Ureter (tissue), 1 donor: Measurements from ENCODE around the gene ZNF716. TPM values are rescaled to one million over a fixed set of nuclear protein-coding genes. Genes with fewer than 3 reads are reported as not detected.
"Not testable (repeated sequence)": the region's sequence is repeated elsewhere in the genome, so short reads cannot be mapped to it uniquely, and the experiment has no call there.

Source experiments
- DNase-seq: peaks from one replicate; pipeline ENCODE4 v3.0.0-alpha.2; 2020; ENCODE audit warnings: low spot score
- total RNA-seq: library from RNA; stranded (reverse); gene quantifications from one replicate; pipeline ENCODE4 v1.2.4, GENCODE V29; 2023
- donor health status: DM: yes; HTN: yes; CAD: no.

Gene ZNF716
- total RNA-seq = not detected

DNA sequence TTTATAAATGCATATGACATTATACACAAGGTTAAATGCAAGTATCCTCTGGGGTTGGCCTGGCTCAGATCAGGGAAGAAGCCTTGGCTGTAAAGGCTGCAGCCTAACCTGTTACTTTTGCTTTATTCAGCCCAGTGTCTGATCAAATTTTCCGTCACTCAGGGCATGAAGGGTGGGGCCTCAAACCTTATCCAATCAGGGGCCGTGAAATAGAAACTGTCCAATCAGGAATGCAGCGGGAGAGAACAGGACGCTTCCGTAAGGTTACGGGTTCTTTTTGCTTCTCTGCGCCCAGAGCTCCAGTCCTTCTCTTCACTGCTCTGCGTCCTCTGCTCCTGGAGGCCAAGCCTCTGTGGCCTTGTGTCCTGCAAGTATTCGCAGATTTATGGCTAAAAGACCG lies at the start of gene ZNF716:
Gene ZNF716 (plus strand): TSS at position 274 of the 400 bp plus-strand sequence. CDS start 112 bp downstream, at position 386.
- no peak for DNase-seq

DNA sequence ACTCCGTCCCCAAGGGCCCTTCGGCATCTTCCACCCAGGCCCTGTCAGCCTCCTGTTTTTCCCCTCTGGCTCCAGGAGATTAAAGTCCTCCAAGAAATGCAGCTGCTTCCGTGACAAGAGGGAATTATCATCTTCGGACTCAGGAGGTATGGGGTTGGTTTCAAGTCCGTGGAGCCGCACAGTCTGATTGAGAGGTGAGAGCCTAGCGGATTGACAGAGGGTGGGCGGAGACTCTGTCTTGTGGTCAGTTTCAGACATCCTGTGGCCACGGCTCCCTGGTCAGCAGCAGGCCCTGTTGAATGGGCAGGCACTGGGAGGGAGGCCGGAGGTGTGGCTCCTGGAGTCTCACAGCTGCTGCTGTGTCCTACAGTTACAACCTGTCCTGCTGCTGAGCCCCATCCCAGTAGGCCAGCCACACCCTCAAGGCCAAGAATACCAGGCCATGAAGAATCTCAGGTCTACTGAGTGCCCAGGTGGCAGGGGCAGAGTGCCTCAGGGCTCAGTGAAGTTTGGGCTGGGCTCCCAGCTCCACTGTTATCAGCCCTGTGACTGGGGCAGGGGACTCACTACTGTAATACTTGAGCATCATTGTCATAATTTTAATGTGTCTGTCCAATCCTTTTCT lies 49.3 kb upstream of the ZNF716 start:
- no peak for DNase-seq

DNA sequence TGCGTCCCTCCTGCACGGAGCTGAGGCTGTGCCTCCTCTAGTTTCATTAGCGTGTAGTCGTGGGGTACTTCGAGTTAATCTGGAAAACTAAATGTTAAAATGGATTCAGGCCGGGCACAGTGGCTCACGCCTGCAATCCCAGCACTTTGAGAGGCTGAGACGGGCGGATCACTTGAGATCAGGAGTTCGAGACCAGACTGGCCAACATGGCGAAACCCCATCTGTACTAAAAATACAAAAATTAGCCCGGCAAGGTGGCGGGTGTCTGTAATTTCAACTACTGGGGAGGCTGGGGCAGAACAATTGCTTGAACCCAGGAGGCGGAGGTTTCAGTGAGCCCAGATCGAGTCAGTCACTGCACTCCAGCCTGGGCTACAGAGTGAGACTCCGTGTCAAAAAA lies 46.9 kb upstream of the ZNF716 start:
- not testable (repeated sequence) for DNase-seq

DNA sequence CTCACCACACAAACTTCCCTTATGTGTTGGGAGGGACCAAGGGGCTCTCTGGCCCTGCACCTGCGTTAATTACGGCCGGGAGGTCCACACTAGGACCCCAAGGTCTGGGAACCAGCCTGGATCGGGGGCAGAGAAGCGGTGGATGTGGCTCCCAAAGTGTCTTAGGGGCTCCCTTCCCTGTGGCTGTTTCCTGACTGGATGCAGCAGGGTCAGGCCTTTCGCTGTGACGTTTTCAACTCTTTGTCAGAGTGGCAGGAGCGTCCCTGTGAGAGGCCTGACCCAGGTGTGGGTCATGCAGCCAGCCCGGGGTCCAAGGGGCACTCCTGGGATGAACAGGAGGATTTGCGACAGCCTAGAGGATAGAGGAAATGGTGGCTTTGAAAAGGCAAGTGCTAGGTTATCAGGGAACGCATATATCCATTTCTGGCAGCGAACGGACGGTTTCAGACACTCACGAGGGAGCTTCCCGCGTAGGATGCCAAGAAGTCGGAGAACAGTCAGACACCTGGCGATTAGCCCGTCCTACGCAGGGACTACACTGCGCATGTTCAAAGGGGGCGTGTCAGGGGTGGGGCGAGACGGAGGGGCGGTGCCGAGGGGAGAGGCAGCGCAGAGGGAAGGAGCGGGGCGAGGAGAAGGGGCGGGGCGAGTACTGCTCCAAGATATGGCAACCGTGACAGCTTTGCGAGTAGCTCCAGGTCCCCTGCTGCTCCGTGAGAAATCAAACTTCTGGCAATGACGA lies 46.2 kb upstream of the ZNF716 start:
- no peak for DNase-seq

DNA sequence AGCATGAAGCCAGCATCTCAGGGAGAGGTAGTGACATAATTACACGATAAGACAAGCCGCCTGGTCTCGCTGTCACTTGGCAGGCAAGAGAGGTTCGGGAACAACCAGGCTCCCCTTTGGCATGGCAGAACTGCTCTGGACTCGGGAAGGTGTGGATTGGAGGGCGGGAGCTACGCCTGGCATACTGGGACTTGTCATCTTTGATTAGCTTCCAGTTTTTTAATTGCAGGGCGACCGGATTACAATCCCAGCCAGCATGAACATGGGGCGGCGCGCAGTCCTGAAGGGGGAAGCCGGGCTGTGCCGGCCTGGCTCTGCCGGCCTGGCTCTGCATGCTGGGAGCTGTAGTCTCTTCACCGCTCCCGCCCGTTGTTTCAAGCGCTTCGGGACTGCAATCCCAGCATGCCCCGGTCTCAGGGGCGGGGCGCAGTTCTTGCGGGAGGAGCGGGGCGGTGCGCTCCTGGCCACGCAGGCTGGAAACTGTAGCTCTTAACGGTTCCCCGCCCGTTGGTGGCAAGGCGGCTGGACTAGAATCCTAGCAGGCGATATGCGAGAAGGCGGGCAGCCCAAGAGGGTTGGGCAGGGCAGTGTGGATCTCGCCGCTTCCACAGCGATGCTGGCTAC lies 45.5 kb upstream of the ZNF716 start:
- DNase-seq = no peak

DNA sequence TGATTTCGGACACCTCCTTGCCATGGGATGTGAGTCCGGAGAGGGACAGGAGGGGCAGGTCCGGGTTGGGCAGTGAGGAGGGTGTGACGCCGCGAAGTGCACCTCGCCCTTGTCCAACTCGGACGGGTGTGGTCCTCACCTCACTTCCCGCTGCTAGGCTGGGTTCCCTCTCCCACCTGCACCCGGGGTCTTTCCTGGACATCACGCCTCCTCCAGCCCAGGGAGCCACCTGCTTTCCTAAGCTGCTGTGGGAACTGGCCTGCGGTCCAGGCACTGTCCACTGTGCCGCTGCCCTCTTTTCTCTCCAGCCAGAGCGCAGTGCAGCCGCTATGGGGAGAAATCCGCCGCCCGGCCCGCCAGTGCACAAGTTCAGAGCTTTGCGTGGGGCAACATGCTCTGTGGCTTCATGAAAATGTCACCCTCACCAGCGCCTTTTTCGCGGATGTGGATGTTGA lies 45.0 kb upstream of the ZNF716 start:
- DNase-seq = no peak

DNA sequence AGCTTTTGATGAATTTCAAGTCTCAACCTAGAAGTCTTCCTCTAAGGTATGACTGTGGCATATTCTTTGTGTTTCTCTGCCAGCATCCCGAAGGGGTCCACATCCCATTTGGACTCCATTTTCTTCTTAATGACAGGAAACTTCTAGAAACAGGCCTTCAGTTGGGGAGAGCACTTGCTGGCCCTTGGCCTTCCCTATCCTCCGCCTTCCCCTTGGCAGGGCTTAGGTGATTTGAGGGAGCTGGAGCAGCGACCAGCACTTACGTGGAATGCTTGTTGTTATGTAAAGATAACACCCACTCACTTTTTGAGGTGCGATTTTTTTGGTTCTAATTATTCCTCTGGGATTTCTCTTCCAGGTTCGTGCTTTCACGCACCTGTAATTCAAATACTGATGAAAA lies 42.9 kb upstream of the ZNF716 start:
- DNase-seq = no peak

DNA sequence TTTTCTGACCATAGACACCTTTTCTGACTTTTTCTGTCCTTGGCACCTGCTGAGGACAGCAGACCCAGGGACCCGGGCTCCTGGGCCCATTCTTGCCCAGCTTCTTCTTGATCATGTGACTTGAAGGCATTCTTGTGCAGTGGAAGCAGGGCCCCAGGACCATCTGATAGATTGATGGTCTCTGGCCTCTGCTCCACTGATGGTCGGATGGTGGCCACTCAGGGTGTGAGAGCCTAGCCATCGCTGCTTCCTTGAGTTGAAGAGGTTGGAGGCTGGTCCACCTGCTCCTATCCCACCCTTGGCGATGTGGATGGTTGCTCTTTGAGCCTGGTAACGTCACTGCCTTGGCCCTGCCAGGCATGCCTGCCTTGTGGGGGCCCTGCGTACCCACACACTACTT lies 37.8 kb upstream of the ZNF716 start:
- DNase-seq = no peak

DNA sequence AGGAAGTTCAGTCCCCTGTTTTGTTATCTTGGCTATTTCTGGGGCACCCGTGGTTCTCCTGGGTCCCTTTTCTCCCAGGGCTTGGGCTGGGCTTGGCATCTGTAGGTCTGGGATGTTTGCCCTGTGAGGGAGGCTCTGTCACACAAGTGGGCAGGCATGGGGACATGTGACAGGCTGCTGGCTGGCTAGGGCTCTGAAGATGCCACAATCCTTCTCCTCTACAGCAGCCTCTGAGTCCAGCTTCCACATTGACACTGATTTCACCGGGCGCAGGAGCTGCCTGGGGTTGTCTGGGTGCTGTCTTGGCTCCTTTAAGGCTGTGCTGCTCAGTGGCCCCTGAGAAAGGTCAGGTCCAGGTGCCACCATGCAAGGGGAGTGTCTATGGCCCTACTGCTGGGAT lies 37.4 kb upstream of the ZNF716 start:
- no peak for DNase-seq

DNA sequence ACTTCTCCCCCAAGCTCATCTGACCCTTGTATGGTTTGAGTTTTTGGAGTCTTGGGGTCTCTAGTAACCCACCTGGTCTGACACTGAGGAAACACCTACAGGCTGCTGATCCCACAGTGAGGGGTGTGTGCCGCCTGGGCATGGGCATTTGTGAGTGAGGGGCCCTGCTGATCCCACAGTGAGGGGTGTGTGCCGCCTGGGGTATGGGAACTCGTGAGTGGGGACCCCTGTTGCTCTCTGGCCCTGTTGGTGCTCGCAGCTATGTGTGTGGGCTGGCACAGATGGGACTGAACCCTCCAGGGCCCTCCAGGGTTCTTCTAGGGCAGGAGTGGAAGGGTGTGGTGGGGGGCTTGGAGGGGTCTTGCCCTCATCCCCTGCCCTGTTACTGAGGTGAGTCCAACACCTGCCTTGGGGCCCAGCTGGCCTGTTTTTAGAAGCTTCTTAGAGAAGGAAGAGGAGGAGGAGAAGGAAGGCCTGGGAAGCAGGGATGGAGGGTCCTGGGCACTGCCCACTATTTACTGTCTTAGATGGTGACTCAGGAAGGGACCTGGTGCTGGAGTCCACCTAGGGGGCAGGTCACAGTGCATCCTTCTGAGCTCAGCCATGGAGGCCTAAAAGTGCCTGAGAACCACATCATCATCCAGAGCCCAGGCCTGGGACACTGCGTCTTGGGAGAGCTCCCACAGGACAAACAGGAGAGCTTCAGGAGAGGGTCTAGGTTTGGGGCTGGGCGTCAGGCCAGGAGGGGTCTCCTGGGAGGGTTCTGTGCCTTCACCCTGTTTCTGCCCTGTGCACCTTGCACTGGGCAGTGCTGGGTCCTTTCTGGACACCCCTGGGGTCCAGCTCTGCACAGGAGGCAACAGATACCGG lies 36.2 kb upstream of the ZNF716 start:
- no peak for DNase-seq

DNA sequence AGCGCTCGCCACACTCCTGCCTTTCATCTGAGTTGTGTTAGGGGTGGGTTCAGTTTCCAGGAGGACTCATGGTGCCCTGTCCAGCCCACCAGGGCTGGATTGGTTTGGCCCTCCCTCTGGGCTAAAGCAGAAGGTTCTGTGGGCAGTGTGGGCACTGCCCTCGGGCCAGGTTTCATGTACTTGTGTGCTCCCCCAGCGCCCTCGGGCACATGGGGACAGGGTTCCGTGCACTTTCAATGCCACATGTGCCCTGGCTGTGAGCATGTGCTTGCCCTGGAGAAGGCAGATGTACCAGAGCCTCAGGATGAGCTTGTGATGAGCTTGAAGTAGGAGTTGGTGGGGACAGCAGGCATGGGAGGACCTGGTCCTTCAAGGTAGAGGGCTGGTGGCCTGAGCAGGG lies 35.6 kb upstream of the ZNF716 start:
- no peak for DNase-seq

DNA sequence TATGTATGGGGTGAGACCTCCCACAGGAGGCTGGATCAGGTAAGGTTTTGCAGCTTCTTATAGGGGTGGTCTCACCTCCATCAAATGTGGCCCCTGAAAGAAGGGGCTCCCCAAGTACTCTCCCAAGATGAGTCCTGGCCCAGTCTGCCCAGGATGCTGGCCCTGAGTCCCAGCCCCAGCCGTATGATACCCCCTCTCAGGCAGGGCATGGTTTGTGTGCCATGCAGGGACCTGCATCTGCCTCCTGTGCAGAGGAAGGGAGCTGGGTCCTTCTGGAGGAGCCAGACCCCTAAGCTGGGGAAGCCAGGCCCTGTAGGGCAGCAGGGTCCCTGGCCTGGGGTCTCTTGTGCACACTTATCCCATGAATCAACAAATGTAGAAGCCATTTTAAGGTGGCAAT lies 35.1 kb upstream of the ZNF716 start:
- no peak for DNase-seq

DNA sequence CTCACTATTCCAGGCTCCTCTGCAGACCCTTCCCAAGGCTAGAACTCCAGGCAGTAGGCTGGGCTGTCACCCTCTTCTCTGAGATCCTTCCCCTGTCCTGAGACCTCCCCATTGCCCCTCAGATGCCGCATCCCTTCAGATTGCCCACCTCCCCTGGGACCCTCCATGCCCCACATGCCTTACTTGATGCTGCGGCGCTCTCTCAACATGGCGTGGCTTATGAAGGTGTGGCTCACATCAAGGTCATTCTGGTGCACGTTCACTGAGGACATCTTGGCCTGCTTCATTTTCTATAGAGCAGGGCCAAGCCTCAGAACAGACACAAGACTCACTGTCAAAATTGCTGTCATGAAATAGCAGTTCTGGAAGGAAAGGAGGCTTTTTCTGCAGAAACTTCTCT lies 34.7 kb upstream of the ZNF716 start:
- no peak for DNase-seq

DNA sequence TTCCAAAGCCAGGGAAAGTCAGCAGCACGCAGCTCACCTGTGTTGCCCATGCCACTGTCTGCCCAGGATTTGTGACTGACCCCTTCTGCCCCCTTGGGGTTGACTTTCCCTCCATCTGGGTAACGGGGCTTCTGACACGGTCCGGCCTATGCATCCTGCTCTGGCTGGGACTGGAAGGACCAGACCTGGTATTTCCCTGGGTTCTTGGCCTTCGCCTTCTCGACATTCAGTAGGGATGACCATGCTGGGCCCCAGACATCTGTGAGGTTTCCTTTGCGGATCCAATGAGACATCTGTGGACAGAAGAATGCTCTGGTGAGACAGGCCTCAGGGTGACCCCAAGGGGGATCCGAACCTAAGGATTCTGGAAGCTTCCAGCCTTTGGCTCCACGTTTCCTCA lies 34.2 kb upstream of the ZNF716 start:
- DNase-seq = no peak

DNA sequence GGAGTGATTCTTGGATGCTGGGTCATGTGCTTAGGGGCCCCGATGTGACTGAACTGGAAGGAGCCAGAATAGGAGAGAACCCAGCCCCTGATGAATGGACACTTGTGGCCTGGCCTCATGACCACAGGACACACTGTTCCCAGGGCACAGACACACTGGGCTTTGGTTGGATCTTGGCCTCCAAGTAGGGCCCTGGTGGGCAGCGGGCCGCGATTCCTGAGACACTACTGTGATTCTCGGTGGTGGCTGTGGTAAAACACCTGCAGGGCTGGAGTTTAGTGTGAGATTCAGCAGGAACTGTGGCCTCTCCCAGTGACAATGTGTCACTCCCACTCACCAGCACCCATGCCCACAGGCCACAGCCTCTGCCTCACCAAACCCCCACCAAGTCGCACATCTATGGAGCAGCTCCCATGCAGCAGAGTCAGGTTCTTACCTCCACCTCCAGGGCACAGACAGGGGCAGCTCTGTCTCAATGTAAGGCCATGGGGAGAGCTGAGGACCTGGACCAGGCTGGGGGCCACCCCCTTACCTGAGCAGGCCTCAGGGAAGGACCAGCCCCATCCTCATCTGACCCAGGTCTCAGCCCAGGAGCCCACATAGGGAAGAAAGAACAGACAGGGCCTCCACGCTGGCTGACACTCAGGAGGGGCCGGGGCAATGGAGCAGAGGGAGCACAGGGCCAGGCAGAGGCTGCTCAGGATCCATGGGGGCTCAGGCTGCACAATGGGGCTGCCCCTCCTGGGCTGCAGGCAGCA lies 33.2 kb upstream of the ZNF716 start:
- DNase-seq = no peak

DNA sequence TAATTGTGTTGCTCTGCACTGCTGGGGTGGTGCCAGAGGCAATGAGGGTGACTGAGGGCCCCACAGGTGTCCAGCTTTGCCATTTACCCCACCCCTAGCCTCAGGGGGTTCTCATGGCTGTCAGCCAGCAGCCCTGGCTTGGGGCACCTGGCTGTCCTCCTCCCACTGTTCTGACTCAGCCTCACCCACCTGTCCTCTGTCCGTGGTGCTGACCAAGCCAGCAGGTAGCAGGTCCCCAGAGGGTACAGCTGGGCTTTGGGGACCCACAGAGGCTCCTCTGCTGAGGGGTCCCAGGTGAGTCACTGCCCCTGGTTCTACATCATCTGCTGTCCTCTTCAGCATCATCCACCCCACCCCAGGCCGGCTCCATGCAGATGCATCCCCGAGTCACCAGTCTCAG lies 32.2 kb upstream of the ZNF716 start:
- DNase-seq = no peak

DNA sequence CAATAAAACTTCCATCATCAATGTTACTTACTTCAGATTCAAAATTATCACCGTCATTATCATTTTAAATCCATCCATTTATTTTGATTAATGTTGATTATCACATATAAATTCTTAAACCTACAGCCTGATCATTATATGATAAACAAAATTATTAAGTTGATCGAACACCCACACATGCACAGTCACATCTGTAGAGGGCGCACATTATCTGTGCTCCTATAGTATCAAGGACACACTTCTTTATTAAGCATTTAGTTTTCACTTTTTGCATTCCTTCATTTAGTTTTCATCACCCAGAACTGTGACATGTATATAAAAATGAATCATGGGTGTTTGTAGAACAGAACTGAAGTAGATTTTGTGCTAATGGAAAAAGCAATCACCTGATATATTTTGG lies 26.2 kb upstream of the ZNF716 start:
- DNase-seq = no peak

DNA sequence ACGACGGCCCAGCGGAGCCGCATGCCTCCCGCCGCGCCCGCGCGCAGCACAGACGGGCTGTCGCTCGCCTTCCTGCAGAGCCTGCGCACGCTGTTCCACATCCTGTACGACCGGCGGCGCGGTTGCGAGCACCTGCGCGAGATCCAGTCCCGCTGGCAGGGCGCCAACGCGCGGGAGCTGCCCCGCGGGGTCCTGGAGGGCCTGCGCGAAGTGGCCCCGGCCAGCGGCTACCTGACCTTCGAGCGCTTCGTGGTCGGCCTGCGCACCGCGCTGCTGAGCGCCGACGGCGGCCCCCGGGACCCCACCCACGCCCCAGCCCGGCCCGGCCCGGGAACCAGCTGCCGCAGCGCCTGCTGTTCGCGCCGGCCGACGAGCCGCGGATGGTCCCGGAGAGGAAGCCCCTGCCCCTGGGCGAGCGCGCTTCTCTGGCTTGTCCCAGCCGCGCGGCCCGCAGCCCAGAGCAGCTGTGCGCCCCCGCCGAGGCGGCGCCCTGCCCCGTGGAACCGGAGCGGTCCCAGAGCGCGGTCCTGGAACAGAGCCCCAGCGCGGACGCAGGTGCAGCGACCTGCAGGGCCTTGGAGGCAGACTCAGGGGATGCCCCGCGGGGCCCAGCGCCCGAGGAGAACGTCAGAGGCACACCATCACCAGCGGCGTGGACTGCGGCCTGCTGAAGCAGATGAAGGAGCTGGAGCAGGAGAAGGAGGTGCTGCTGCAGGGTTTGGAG lies 25.3 kb upstream of the ZNF716 start:
- DNase-seq = no peak

DNA sequence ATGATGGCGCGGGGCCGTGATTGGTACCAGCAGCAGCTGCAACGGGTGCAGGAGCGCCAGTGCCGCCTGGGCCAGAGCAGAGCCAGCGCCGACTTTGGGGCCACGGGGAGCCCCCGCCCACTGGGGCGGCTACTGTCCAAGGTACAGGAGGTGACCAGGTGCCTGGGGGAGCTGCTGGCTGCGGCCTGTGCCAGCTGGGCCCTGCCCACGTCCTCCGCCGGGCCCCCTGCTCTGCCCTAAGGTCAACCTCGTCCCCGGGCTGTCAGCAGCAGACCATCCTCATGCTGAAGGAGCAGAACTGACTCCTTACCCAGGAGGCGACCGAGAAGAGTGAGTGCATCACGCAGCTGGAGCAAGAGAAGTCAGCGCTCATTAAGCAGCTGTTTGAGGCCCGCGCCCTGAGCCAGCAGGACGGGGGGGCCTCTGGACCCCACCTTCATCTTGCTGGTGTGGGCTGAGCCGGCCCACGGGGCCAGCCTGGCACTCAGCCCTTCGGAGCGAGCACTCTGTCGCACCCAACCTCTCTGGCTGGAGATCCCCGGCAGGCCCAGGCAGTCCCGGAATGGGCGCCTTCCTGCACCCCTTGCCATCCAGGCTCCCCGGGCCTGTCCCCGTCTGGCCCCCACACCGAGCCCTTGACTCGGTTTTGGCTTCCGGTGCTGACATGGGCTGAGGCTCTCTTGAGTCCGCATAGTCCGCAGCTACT lies 24.6 kb upstream of the ZNF716 start:
- no peak for DNase-seq

DNA sequence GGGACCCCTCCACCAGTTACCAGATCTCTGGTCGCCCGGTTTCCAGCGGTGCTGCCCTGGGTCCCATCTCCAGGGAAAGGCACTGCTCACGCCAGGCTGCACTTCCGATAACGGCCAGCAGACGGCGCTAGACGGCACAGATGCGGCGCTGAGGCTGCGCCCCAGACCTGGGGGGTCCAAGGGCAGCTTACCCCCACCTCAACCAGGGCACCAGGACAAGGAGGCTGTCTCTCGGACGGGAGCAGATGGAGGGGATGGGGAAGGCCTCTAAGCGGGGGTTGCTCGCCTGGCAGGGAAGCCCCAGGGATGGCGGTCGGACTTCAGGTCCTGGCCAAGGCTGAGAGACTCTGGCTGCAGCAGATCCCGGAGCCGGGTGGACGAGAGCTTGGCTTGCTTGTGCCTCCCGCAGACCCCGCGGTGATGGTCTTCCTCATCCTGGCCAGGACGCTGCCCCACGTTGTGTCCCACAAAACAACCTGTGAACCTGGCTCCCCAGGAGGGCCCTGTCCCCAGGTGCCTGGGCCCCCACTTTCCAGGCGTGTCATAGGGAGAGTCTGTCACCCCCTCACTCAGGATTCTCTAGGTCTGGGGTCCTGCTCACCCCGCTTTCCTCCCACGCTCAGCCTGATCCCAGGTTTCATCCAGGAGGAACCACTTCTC lies 23.9 kb upstream of the ZNF716 start:
- no peak for DNase-seq
